MM.1S (cell line): ENCODE data around the gene EOLA1.

Source experiments
- DNase-seq: peaks from one replicate; pipeline ENCODE4 v3.0.0-alpha.2; 2015
- H2AFZ ChIP-seq: fragments of 300-600 bp; sonication (generic); 2 replicates; pipeline ENCODE4 v1.6.0; 2016; ENCODE audit warnings: antibody characterized with exemption, low read length
- H3F3A ChIP-seq: fragments of 300-600 bp; sonication (generic); 2 replicates; pipeline ENCODE4 v1.6.1; 2016; ENCODE audit warnings: mild to moderate bottlenecking, antibody characterized with exemption, low read length, moderate library complexity, mixed read lengths; ENCODE audit not compliant: insufficient read depth
- H3K27ac ChIP-seq: fragments of 300-600 bp; sonication (generic); 2 replicates; pipeline ENCODE4 v1.5.1; 2016; ENCODE audit warnings: mild to moderate bottlenecking, low read length
- H3K27me3 ChIP-seq: fragments of 300-600 bp; sonication (generic); replicated peaks from 2 replicates; pipeline ENCODE4 v1.6.0; 2016; ENCODE audit warnings: low read length; ENCODE audit not compliant: insufficient read depth
- H3K36me3 ChIP-seq: fragments of 300-600 bp; sonication (generic); replicated peaks from 2 replicates; pipeline ENCODE4 v1.6.1; 2016; ENCODE audit warnings: mild to moderate bottlenecking, low read length, mixed read lengths; ENCODE audit not compliant: insufficient read depth
- H3K4me1 ChIP-seq: fragments of 300-600 bp; sonication (generic); 2 replicates; pipeline ENCODE4 v1.6.1; 2016; ENCODE audit warnings: low read length, mixed read lengths
- H3K4me2 ChIP-seq: fragments of 300-600 bp; sonication (generic); 2 replicates; pipeline ENCODE4 v1.6.0; 2016; ENCODE audit warnings: low read depth, low read length
- H3K4me3 ChIP-seq: fragments of 300-600 bp; sonication (generic); 2 replicates; pipeline ENCODE4 v1.5.1; 2016; ENCODE audit warnings: low read length, mixed read lengths
- H3K79me2 ChIP-seq: fragments of 300-600 bp; sonication (generic); 2 replicates; pipeline ENCODE4 v1.6.1; 2016; ENCODE audit warnings: mixed run types, low read length, mixed read lengths
- H3K9ac ChIP-seq: fragments of 300-600 bp; sonication (generic); 2 replicates; pipeline ENCODE4 v1.6.1; 2016; ENCODE audit warnings: low read length, mixed read lengths
- H3K9me2 ChIP-seq: fragments of 300-600 bp; sonication (generic); replicated peaks from 2 replicates; pipeline ENCODE4 v1.6.1; 2016; ENCODE audit warnings: mild to moderate bottlenecking, low read length, mixed read lengths; ENCODE audit not compliant: insufficient read depth
- H3K9me3 ChIP-seq: fragments of 300-600 bp; sonication (generic); replicated peaks from 2 replicates; pipeline ENCODE4 v1.6.1; 2016; ENCODE audit warnings: mild to moderate bottlenecking, low read length, mixed read lengths; ENCODE audit not compliant: insufficient read depth
- H4K20me1 ChIP-seq: fragments of 300-600 bp; sonication (generic); 2 replicates; pipeline ENCODE4 v1.6.1; 2016; ENCODE audit warnings: mild to moderate bottlenecking, low read length, moderate library complexity, mixed read lengths; ENCODE audit not compliant: insufficient read depth
- EZH2 ChIP-seq: fragments of 300-600 bp; sonication (generic); optimal IDR thresholded peaks from 2 replicates; pipeline ENCODE3; 2017; ENCODE audit warnings: low read depth, mild to moderate bottlenecking, antibody characterized with exemption, low read length, mixed read lengths
- EZH2phosphoT487 ChIP-seq: fragments of 300-600 bp; sonication (generic); IDR thresholded peaks from 2 replicates; pipeline ENCODE4 v1.6.1; 2018; ENCODE audit warnings: antibody characterized with exemption, low read length
- TF ChIP-seq, protein P1 (sequence below): fragments of 300-600 bp; sonication (generic); IDR thresholded peaks from 2 replicates; pipeline ENCODE4 v1.5.1; 2016; ENCODE audit warnings: antibody characterized with exemption, low read length, mixed read lengths

EOLA1 gene

DNA sequence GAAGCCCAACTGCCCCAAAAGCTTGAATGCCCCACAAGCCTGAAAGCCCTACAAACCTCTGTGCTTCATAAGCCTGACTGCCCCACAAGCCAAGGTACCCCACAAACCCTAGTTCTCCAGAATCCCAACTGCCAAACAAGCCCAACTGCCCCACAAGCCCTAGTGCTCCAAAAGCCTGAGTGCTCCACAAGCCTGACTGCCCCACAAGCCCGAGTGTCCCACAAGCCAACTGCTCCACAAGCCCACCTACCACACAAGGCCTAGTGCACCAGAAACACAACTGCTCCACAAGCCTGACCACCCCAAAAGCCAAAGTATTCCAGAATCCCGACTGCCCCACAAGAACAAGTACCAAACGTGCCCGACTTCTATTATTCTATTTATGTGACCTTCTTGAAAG, 22.5 kb downstream of the EOLA1 start:
- Histone ChIP-seq H3K9ac (no peak overlapping the region), H2AFZ (no peak overlapping the region), H3K27me3 (no peaks in the 10 kb centered on the region), H3K9me3 (no peaks in the 10 kb centered on the region), H3F3A (no peaks in the 10 kb centered on the region), H3K9me2 (no peaks in the 10 kb centered on the region), H3K79me2 (no peaks in the 10 kb centered on the region), H3K4me2 (no peak overlapping the region), H3K36me3 (no peaks in the 10 kb centered on the region), H3K27ac (no peak overlapping the region), H4K20me1 (no peaks in the 10 kb centered on the region), H3K4me3 (no peak overlapping the region), H3K4me1 (no peaks in the 10 kb centered on the region)
- no peak for DNase-seq
- TF ChIP-seq EZH2 (no peak), EZH2phosphoT487 (no peak)
- TF ChIP-seq, protein P1, sequence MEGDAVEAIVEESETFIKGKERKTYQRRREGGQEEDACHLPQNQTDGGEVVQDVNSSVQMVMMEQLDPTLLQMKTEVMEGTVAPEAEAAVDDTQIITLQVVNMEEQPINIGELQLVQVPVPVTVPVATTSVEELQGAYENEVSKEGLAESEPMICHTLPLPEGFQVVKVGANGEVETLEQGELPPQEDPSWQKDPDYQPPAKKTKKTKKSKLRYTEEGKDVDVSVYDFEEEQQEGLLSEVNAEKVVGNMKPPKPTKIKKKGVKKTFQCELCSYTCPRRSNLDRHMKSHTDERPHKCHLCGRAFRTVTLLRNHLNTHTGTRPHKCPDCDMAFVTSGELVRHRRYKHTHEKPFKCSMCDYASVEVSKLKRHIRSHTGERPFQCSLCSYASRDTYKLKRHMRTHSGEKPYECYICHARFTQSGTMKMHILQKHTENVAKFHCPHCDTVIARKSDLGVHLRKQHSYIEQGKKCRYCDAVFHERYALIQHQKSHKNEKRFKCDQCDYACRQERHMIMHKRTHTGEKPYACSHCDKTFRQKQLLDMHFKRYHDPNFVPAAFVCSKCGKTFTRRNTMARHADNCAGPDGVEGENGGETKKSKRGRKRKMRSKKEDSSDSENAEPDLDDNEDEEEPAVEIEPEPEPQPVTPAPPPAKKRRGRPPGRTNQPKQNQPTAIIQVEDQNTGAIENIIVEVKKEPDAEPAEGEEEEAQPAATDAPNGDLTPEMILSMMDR: no peak

DNA sequence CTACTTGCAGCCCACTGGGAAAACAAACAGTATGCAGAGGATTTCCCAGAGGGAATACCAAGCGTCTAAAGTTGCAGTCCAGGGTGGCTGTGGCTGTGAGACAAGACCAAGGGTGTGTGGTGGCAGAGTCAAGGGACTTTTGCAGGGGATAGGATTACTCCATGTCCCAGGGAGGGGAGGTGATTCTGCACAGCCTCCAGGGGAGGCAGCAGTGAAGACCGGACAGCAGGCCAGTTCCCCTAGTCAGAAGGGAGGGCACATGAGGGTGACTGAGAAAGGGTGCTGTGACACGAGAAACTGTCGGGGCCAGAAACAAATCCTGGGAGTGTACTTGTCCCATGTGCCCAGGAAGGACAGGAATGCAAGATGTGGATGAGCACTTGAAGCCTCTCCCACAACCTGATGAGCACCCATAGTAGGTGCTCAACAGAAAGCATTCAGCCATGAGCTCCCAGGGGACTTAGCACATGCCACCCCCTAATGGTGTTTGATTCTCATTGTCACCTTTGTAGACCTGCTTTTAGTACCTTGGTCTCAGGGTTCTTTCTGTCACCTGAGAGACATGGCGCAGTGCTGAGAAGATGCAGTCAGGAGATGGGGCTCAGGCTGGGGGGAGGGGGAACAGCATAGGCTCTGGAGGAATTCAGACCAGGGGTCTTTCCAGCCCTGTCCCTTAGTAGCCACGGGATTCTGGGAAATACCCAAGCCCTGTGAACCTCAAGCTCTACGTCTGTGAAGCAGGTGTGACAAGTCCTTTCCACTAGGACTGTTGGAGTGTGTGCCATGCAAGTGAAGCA, 27.0 kb downstream of the EOLA1 start:
- Histone ChIP-seq H3K9me3 (no peaks in the 10 kb centered on the region), H3K36me3 (no peaks in the 10 kb centered on the region), H3K4me1 (no peaks in the 10 kb centered on the region), H4K20me1 (no peaks in the 10 kb centered on the region), H3K4me2 (no peak overlapping the region), H3K9ac (no peak overlapping the region), H3K4me3 (no peak overlapping the region), H2AFZ (no peak overlapping the region), H3K27ac (no peak overlapping the region), H3F3A (no peaks in the 10 kb centered on the region), H3K9me2 (no peaks in the 10 kb centered on the region), H3K27me3 (no peaks in the 10 kb centered on the region), H3K79me2 (no peaks in the 10 kb centered on the region)
- no peak for DNase-seq
- TF ChIP-seq, protein P1: no peak
- TF ChIP-seq EZH2 (no peak), EZH2phosphoT487 (no peak)

DNA sequence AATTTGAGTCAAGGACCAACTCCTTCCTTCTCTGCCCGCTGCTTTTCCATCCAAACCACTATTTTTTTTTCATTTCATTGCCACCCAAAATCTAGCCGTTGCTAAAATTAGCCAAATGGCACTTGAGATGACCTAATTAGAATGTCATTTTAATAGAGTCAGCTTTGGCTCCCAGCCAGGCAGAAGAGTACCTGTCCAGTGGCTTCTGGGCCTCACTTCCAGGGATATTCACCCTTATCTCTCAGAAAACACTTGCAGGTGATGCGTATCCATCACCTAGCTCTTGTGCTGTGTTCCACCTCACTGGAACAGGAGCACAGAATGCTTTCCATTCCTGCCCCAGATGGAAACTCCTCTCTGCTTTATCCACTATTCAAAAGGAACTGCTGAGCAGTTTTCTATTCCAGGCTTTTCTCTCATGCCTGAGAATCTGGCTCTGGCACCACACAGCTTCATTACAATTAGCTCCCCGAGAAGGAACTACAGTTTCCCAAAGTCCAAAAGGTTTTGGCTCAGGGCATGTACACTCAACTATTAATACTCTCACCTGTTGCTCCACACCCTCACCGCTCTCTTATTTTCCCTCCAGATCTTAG, 28.0 kb downstream of the EOLA1 start:
- no peak for DNase-seq
- Histone ChIP-seq H3K9ac (no peak overlapping the region), H3K9me3 (no peaks in the 10 kb centered on the region), H3K36me3 (no peaks in the 10 kb centered on the region), H2AFZ (no peak overlapping the region), H3F3A (no peaks in the 10 kb centered on the region), H3K4me1 (no peaks in the 10 kb centered on the region), H3K4me2 (no peak overlapping the region), H3K27me3 (no peaks in the 10 kb centered on the region), H3K27ac (no peak overlapping the region), H3K79me2 (no peaks in the 10 kb centered on the region), H3K9me2 (no peaks in the 10 kb centered on the region), H3K4me3 (no peak overlapping the region), H4K20me1 (no peaks in the 10 kb centered on the region)
- TF ChIP-seq EZH2 (no peak), EZH2phosphoT487 (no peak)
- TF ChIP-seq, protein P1: no peak
